ENCODE measurements around the gene MAGEA12. TPM values are rescaled to one million over a fixed set of nuclear protein-coding genes. Genes with fewer than 3 reads are reported as not detected.
"Not testable (repeated sequence)": the region's sequence is repeated elsewhere in the genome, so short reads cannot be mapped to it uniquely, and the experiment has no call there.

Gene MAGEA12
- total RNA-seq: not detected in 2 replicates

- no peak for DNase-seq (ENCODE audit: low read depth)
- H3K27me3 ChIP-seq (ENCODE audit: control insufficient read depth, insufficient read depth, low read length): no peaks in the 10 kb centered on the region
- no peaks in the 10 kb centered on the region for H3K36me3 ChIP-seq (ENCODE audit: control insufficient read depth, insufficient read depth, low read length)
- no peak within 1 kb of the TSS for H3K4me3 ChIP-seq (ENCODE audit: low read depth, low read length)
- TF ChIP-seq CTCF (IDR thresholded peaks at IDR 0.05; ENCODE audit: insufficient read depth, low read length, poor library complexity, severe bottlenecking): no peak
Observed at GRCh38 chrX:152733261-152733975, at the start of gene MAGEA12, which contains the start of gene CSAG1. Gene MAGEA12, plus strand, starts transcription at chrX:152733757. Its CDS starts 2,405 bp downstream, at chrX:152736162. Gene CSAG1, minus strand, starts transcription at chrX:152733721. Its CDS starts 1,261 bp downstream, at chrX:152732460.

GRCh38 chrX:152697952-152698931 is 35.3 kb upstream of the MAGEA12 start, which contains the start of gene MAGEA3:
Gene MAGEA3, plus strand, starts transcription at chrX:152698794. Its CDS starts 2,039 bp downstream, at chrX:152700833.
- not testable (repeated sequence) for H3K27me3 ChIP-seq (ENCODE audit: control insufficient read depth, insufficient read depth, low read length); H3K4me3 ChIP-seq (ENCODE audit: low read depth, low read length); DNase-seq (ENCODE audit: low read depth); H3K36me3 ChIP-seq (ENCODE audit: control insufficient read depth, insufficient read depth, low read length)

- not testable (repeated sequence) for H3K27me3 ChIP-seq (ENCODE audit: control insufficient read depth, insufficient read depth, low read length); DNase-seq (ENCODE audit: low read depth); H3K4me3 ChIP-seq (ENCODE audit: low read depth, low read length); H3K36me3 ChIP-seq (ENCODE audit: control insufficient read depth, insufficient read depth, low read length)
Observed at GRCh38 chrX:152700390-152700789, 33.2 kb upstream of the MAGEA12 start.

GRCh38 chrX:152706500-152706899 is 27.1 kb upstream of the MAGEA12 start:
- DNase-seq (ENCODE audit: low read depth); H3K4me3 ChIP-seq (ENCODE audit: low read depth, low read length); H3K27me3 ChIP-seq (ENCODE audit: control insufficient read depth, insufficient read depth, low read length); H3K36me3 ChIP-seq (ENCODE audit: control insufficient read depth, insufficient read depth, low read length): not testable (repeated sequence)

GRCh38 chrX:152709173-152709572 is 24.4 kb upstream of the MAGEA12 start, which contains the start of gene CSAG2:
Gene CSAG2, minus strand, starts transcription at chrX:152709273. Its CDS starts 161 bp downstream, at chrX:152709112.
- H3K4me3 ChIP-seq (ENCODE audit: low read depth, low read length); H3K27me3 ChIP-seq (ENCODE audit: control insufficient read depth, insufficient read depth, low read length); DNase-seq (ENCODE audit: low read depth); H3K36me3 ChIP-seq (ENCODE audit: control insufficient read depth, insufficient read depth, low read length): not testable (repeated sequence)

- H3K36me3 ChIP-seq (ENCODE audit: control insufficient read depth, insufficient read depth, low read length); H3K27me3 ChIP-seq (ENCODE audit: control insufficient read depth, insufficient read depth, low read length); H3K4me3 ChIP-seq (ENCODE audit: low read depth, low read length); DNase-seq (ENCODE audit: low read depth): not testable (repeated sequence)
Observed at GRCh38 chrX:152713195-152713594, 20.4 kb upstream of the MAGEA12 start.

- DNase-seq (ENCODE audit: low read depth); H3K4me3 ChIP-seq (ENCODE audit: low read depth, low read length); H3K27me3 ChIP-seq (ENCODE audit: control insufficient read depth, insufficient read depth, low read length); H3K36me3 ChIP-seq (ENCODE audit: control insufficient read depth, insufficient read depth, low read length): not testable (repeated sequence)
Observed at GRCh38 chrX:152713815-152714787, 19.5 kb upstream of the MAGEA12 start, which contains the start of gene MAGEA2B. Gene MAGEA2B, plus strand, starts transcription at chrX:152714628. Its CDS starts 2,479 bp downstream, at chrX:152717107.

- no peak for DNase-seq (ENCODE audit: low read depth)
- no peaks in the 10 kb centered on the region for H3K36me3 ChIP-seq (ENCODE audit: control insufficient read depth, insufficient read depth, low read length)
- no peaks in the 10 kb centered on the region for H3K27me3 ChIP-seq (ENCODE audit: control insufficient read depth, insufficient read depth, low read length)
- TF ChIP-seq CTCF (IDR thresholded peaks at IDR 0.05; ENCODE audit: insufficient read depth, low read length, poor library complexity, severe bottlenecking): no peak
- no peak overlapping the region for H3K4me3 ChIP-seq (ENCODE audit: low read depth, low read length)
Observed at GRCh38 chrX:152725409-152725808, 8.1 kb upstream of the MAGEA12 start.

- not testable (repeated sequence) for DNase-seq (ENCODE audit: low read depth); H3K27me3 ChIP-seq (ENCODE audit: control insufficient read depth, insufficient read depth, low read length); H3K4me3 ChIP-seq (ENCODE audit: low read depth, low read length); H3K36me3 ChIP-seq (ENCODE audit: control insufficient read depth, insufficient read depth, low read length)
Observed at GRCh38 chrX:152734143-152734858, 744 bp downstream of the MAGEA12 start.

Data from kidney epithelial cell (primary cell).